PC-3 (cell line): ENCODE measurements around the gene RAMAC. TPM values are rescaled to one million over a fixed set of nuclear protein-coding genes. Genes with fewer than 3 reads are reported as not detected.

Source experiments
- ATAC-seq: fragments of 200-7000 bp; cut with Tn5 transposase; 2 replicates; pipeline ENCODE4 v1.9.1; 2020; ENCODE audit warnings: mild to moderate bottlenecking, moderate library complexity
- BruUV-seq: library from RNA; stranded (reverse); fragments of 400-500 nt; replicated peaks from 2 replicates; lab custom pipeline; 2021; lab: Mats Ljungman, UMichigan
- CTCF ChIA-PET: fragments of 300-600 bp; sonication (Branson Sonifier 250); formaldehyde crosslinking; loops from one replicate; lab custom pipeline; 2022; ENCODE audit warnings: antibody characterized with exemption; lab: Charles Lee
- POLR2A ChIA-PET: fragments of 300-600 bp; sonication (Branson Sonifier 250); formaldehyde crosslinking; loops from one replicate; lab custom pipeline; 2022; ENCODE audit warnings: antibody characterized with exemption; ENCODE audit not compliant: unreplicated experiment; lab: Charles Lee
- DNase-seq: peaks from one replicate; pipeline ENCODE4 v3.0.0-alpha.2; 2015
- H2AFZ ChIP-seq: fragments of 300-600 bp; sonication (generic); 2 replicates; pipeline ENCODE4 v1.6.0; 2016; ENCODE audit warnings: antibody characterized with exemption, low read length
- H3F3A ChIP-seq: fragments of 300-600 bp; sonication (generic); one replicate; pipeline ENCODE4 v1.6.0; 2017; ENCODE audit warnings: antibody characterized with exemption, low read length, control low read depth, mild to moderate bottlenecking; ENCODE audit not compliant: unreplicated experiment
- H3K27ac ChIP-seq: fragments of 300-600 bp; sonication (generic); 2 replicates; pipeline ENCODE4 v1.5.1; 2016; ENCODE audit warnings: mild to moderate bottlenecking, low read length
- H3K27me3 ChIP-seq: fragments of 300-600 bp; sonication (generic); 2 replicates; pipeline ENCODE4 v1.6.1; 2016; ENCODE audit warnings: low read length, mixed read lengths
- H3K36me3 ChIP-seq: fragments of 300-600 bp; sonication (generic); 2 replicates; pipeline ENCODE4 v1.6.1; 2016; ENCODE audit warnings: low read depth, mixed run types, low read length, mixed read lengths
- H3K4me1 ChIP-seq: fragments of 300-600 bp; sonication (generic); 2 replicates; pipeline ENCODE4 v1.5.1; 2016; ENCODE audit warnings: low read length; ENCODE audit not compliant: insufficient read depth
- H3K4me2 ChIP-seq: fragments of 300-600 bp; sonication (generic); 2 replicates; pipeline ENCODE4 v1.6.0; 2016; ENCODE audit warnings: low read length
- H3K4me3 ChIP-seq: fragments of 300-600 bp; sonication (generic); 2 replicates; pipeline ENCODE4 v1.5.1; 2016; ENCODE audit warnings: mild to moderate bottlenecking, low read length, mixed read lengths
- H3K79me2 ChIP-seq: fragments of 300-600 bp; sonication (generic); 2 replicates; pipeline ENCODE4 v1.6.1; 2017; ENCODE audit warnings: low read length, mixed read lengths
- H3K9ac ChIP-seq: fragments of 300-600 bp; sonication (generic); 2 replicates; pipeline ENCODE4 v1.6.0; 2016; ENCODE audit warnings: mild to moderate bottlenecking, low read length
- H3K9me2 ChIP-seq: fragments of 300-600 bp; sonication (generic); replicated peaks from 2 replicates; pipeline ENCODE4 v1.6.1; 2016; ENCODE audit warnings: mixed run types, low read length, mixed read lengths
- H3K9me3 ChIP-seq: fragments of 300-600 bp; sonication (generic); 2 replicates; pipeline ENCODE4 v1.6.1; 2016; ENCODE audit warnings: low read length, mixed read lengths
- H4K20me1 ChIP-seq: fragments of 300-600 bp; sonication (generic); 2 replicates; pipeline ENCODE4 v1.6.1; 2016; ENCODE audit warnings: low read length, mixed read lengths
- CTCF ChIP-seq: fragments of 300-600 bp; sonication (generic); conservative IDR thresholded peaks from 2 replicates; pipeline ENCODE4 v1.5.1; 2017; ENCODE audit warnings: antibody characterized with exemption, low read depth, mild to moderate bottlenecking, low read length
- EZH2 ChIP-seq: fragments of 300-600 bp; sonication (generic); IDR thresholded peaks from one replicate; pipeline ENCODE4 v1.6.1; 2017; ENCODE audit warnings: antibody characterized with exemption, mild to moderate bottlenecking, low read length; ENCODE audit not compliant: unreplicated experiment
- EZH2phosphoT487 ChIP-seq: fragments of 300-600 bp; sonication (generic); IDR thresholded peaks from 2 replicates; pipeline ENCODE4 v1.6.1; 2018; ENCODE audit warnings: mild to moderate bottlenecking, antibody characterized with exemption, low read length, borderline replicate concordance
- intact Hi-C: fragments of 100-400 bp; cut with micrococcal nuclease; formaldehyde crosslinking; loops from 2 replicates; pipeline ENCODE4 v1.9.0; 2023
- total RNA-seq: library from RNA; depleted of rRNA; stranded (reverse); fragments of >200 nt; gene quantifications from 2 replicates; pipeline ENCODE4 v1.2.3, GENCODE V29; 2014

Gene RAMAC
- total RNA-seq, 1 experiment from 2014 or later: 43.8 TPM

GRCh38 chr15:82952158-82953081, 33.6 kb upstream of the RAMAC start, which contains the start of gene HOMER2:
HOMER2 (minus strand) TSS chr15:82952720; CDS start chr15:82952535, 185 bp downstream.
- H3K36me3 ChIP-seq: no peaks in the 10 kb centered on the region
- H3K9ac ChIP-seq: peak within 1 kb of the TSS; percentile 49
- H3F3A ChIP-seq: no peaks in the 10 kb centered on the region
- no peaks in the 10 kb centered on the region for H3K27me3 ChIP-seq
- H2AFZ ChIP-seq: peak within 1 kb of the TSS; percentile 96
- H4K20me1 ChIP-seq: no peaks in the 10 kb centered on the region
- intact Hi-C loops: no loop called here
- ATAC-seq: peak; percentile 60
- no peaks in the 10 kb centered on the region for H3K9me3 ChIP-seq
- peak within 1 kb of the TSS; percentile 86 for H3K4me3 ChIP-seq
- H3K79me2 ChIP-seq: peaks cover 12% of the 10 kb centered on the region; the same call in 1 of the 2 replicates
- POLR2A ChIA-PET: no interaction called here
- H3K4me1 ChIP-seq: peaks cover 23% of the 10 kb centered on the region
- H3K27ac ChIP-seq: no peak within 1 kb of the TSS
- peak within 1 kb of the TSS; percentile 99 for H3K4me2 ChIP-seq
- CTCF ChIA-PET: no interaction called here
- BruUV-seq: no TSS peak
- peak; percentile 26 for DNase-seq
- TF ChIP-seq EZH2 (no peak), CTCF (no peak), EZH2phosphoT487 (no peak)
- H3K9me2 ChIP-seq: no peaks in the 10 kb centered on the region

- ATAC-seq: no peak
- Histone ChIP-seq H3K4me3 (no peak overlapping the region), H3K27ac (no peak overlapping the region), H3K9me3 (no peaks in the 10 kb centered on the region), H3K79me2 (no peaks in the 10 kb centered on the region), H3K4me2 (no peak overlapping the region), H2AFZ (no peak overlapping the region), H4K20me1 (no peaks in the 10 kb centered on the region), H3F3A (no peaks in the 10 kb centered on the region), H3K9ac (no peak overlapping the region), H3K4me1 (no peaks in the 10 kb centered on the region), H3K36me3 (no peaks in the 10 kb centered on the region), H3K9me2 (no peaks in the 10 kb centered on the region), H3K27me3 (no peaks in the 10 kb centered on the region)
- DNase-seq: no peak
- TF ChIP-seq CTCF: no peak
- no peak for TF ChIP-seq EZH2phosphoT487
- ChIA-PET POLR2A (no interaction called here), CTCF (no interaction called here)
- BruUV-seq: no TSS peak
- intact Hi-C loops: no loop called here
These were observed 27.4 kb upstream of the RAMAC start for GRCh38 chr15:82958638-82959037.

GRCh38 chr15:82959423-82959822, 26.6 kb upstream of the RAMAC start:
- H3K9ac ChIP-seq: no peak overlapping the region
- DNase-seq: no peak
- no peaks in the 10 kb centered on the region for H3K79me2 ChIP-seq
- no peak for TF ChIP-seq CTCF
- no peak for TF ChIP-seq EZH2
- TF ChIP-seq EZH2phosphoT487: no peak
- H3K27ac ChIP-seq: no peak overlapping the region
- H3K4me2 ChIP-seq: no peak overlapping the region
- H2AFZ ChIP-seq: no peak overlapping the region
- no peaks in the 10 kb centered on the region for H3K9me2 ChIP-seq
- no peak overlapping the region for H3K4me3 ChIP-seq
- H4K20me1 ChIP-seq: no peaks in the 10 kb centered on the region
- no peaks in the 10 kb centered on the region for H3K36me3 ChIP-seq
- BruUV-seq: no TSS peak
- intact Hi-C loops: no loop called here
- ATAC-seq: no peak
- H3F3A ChIP-seq: no peaks in the 10 kb centered on the region
- ChIA-PET POLR2A (no interaction called here), CTCF (no interaction called here)
- no peaks in the 10 kb centered on the region for H3K4me1 ChIP-seq
- no peaks in the 10 kb centered on the region for H3K27me3 ChIP-seq
- no peaks in the 10 kb centered on the region for H3K9me3 ChIP-seq
